ENCODE results near the gene TFR2.
"Not testable (repeated sequence)": the region's sequence is repeated elsewhere in the genome, so short reads cannot be mapped to it uniquely, and the experiment has no call there.

TFR2 gene

DNA sequence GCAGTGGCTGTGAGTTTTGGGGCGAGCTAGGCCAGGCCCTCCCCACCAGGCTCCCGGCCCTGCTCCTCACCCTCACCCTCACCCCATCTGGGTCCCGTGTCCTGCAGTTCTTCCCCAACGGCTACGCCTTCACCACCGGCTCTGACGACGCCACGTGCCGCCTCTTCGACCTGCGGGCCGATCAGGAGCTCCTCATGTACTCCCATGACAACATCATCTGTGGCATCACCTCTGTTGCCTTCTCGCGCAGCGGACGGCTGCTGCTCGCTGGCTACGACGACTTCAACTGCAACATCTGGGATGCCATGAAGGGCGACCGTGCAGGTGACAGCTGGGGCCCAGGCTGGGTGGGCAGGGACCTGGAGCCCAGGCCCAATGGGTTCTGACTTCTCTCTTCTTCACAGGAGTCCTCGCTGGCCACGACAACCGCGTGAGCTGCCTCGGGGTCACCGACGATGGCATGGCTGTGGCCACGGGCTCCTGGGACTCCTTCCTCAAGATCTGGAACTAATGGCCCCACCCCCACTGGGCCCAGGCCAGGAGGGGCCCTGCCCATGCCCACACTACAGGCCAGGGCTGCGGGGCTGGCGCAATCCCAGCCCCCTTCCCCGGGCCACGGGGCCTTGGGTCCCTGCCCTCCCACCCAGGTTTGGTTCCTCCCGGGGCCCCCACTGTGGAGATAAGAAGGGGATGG is 37.1 kb upstream of the TFR2 start:
- DNase-seq, result no peak

DNA sequence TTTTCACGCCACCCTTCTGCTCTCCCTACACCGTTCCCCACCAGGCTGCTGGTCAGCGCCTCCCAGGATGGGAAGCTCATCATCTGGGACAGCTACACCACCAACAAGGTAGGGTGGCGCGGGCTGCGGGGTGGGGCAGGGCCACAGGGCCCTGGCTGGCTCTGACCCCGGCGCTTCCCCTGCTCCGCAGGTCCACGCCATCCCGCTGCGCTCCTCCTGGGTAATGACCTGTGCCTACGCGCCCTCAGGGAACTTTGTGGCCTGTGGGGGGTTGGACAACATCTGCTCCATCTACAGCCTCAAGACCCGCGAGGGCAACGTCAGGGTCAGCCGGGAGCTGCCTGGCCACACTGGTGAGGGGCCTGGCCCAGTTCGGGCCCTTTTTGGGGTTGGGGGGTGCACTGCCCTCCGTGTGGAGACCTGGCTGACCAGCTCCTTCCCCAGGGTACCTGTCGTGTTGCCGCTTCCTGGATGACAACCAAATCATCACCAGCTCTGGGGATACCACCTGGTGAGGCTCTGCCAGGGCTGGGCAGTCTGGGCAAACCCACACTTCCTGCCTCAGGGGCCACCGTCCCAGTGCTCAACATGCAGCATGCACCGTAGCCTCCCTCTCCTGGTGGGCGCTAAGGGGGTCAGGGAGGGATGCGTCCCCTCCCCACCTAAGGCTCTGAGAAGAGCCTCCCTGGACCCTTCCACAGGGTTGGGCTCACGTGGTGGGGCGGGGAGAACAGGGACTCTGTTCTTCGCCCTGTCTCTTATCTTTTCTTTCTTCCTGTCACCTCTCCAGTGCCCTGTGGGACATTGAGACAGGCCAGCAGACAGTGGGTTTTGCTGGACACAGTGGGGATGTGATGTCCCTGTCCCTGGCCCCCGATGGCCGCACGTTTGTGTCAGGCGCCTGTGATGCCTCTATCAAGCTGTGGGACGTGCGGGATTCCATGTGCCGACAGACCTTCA is 36.2 kb upstream of the TFR2 start:
- DNase-seq, result no peak

DNA sequence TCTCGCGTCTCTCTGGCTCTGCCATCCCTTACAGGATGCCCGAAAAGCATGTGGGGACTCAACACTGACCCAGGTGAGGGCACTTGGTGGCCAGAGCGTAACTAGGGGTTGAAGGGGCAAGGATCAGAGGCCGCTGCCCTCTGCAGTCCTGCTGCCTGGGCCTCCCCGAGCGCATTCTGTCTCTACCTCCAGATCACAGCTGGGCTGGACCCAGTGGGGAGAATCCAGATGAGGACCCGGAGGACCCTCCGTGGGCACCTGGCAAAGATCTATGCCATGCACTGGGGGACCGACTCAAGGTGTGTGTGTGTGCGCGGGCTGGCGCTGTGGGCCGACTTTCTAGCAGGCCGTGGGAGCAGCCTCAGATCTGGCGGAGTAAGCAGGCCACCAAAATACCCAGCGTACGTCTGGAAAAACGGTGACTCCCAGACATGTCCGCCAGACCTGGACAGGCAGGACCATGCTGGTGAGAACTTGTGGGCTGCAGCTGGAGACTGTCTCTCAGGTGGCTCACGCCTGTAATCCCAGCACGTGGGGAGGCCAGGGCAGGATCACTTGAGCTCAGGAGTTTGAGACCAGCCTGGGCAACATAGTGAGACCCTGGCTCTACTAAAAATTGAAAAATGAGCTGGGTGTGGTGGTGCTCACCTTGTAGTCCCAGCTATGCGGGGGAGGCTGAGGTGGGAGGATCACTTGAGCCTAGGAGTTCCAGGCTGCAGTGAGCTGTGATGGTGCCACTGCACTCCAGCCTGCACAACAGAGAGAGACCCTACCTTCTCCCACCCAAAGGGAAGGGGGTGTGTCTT is 35.4 kb upstream of the TFR2 start:
- no peak for DNase-seq

DNA sequence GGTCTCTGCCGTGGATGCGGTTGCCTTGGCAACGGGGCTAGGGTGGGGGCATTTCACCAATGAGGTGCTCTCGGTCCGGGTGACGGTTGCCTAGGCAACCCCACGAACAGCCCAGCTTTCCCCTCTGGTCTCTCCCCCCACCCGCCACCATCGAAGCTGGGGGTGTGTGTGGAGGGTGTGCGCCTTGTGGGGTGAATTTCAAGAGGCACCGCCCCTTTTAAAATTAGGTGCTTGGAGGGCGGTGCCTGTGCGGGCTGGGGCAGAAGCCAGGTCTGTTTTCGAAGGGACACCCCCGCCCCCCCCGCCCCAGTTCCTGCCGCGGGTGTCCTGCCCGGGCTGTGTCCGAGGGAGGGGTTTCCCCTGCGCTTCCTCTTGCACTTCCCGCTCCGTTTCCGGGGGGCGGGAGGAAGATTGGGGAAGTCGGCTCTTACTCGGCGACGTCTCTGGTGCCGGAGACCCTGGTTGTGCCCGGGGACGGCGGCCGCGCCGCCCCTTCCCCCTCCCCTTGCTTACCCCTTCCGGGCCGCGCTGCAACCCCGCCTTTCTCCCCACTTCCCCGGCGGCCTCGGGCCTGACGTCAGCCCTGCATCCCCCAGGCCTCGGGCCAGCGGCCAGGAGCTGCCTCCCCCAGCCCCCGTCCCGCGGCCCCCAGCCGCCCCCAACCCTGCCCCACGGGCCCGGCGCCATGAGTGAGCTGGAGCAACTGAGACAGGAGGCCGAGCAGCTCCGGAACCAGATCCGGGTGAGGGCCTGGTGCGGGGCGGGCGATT is 34.4 kb upstream of the TFR2 start:
- DNase-seq, result peak; percentile 77

- DNase-seq, result no peak
These were observed 33.7 kb upstream of the TFR2 start for GRCh38 chr7:100675105-100675451.

DNA sequence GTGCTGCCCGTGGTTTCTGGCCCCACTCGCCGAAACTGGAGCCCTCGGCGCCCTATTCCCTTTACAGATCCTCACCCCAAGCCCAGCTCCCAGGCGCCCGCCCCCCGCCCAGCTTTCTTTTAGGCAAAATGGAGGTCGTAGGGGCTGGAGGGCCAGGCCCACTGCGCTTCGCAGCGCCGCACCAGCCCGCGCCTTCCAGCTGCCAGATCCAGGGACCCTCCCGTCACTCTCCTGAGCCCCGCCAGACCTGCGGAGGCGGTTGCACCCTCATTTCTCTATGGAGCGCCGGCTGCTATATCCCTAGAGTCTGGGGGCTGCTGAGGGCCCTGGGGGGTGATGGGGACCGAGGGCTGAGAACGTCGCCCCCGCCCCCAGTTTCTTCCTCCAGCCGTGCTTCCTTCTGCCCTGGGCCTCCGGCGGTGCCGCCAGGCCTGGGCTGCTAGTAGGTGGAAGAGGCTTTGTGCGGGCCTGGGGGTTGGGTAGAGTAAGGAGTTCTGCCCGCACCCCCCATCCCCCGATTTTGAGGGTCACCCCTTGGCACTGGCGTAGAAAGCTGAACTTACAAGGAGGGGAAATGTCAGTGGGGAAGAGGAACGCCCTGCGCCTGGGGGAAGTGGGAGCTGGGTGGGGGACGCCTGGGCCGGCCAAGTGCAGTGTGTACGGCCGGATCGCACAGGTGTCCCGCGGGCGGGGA is 33.2 kb upstream of the TFR2 start:
- DNase-seq, result peak; percentile 63

DNA sequence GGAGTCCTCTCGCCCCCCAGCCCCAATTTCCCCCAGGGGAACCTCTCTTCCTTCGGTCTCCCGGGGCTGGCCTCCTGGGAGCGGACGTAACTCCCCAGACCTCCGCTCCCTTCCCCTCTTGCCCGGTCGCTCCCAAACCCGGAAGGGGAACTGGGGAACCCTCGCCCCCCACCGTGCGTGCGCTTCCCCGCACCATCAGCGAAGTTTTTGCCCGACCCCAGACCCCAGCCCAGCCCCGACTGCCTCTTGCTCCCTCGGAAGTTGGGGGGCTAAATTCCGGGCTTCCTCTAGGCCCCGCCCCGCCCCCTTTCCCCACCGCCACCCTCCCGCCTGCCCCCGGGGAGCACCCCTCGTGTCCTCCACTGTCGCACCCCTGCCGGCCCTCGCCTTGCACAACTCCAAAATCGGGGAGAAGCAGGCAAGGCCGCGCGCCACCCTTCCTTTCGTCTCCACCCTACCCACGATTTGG is 32.6 kb upstream of the TFR2 start:
- peak; percentile 74 for DNase-seq

GRCh38 chr7:100673302-100673941 is 32.1 kb upstream of the TFR2 start, which contains the start of gene GNB2:
TSS of gene GNB2 (plus strand) at chr7:100673740. CDS start at chr7:100676266, 2,526 bp downstream.
- DNase-seq, result peak; percentile 100

DNA sequence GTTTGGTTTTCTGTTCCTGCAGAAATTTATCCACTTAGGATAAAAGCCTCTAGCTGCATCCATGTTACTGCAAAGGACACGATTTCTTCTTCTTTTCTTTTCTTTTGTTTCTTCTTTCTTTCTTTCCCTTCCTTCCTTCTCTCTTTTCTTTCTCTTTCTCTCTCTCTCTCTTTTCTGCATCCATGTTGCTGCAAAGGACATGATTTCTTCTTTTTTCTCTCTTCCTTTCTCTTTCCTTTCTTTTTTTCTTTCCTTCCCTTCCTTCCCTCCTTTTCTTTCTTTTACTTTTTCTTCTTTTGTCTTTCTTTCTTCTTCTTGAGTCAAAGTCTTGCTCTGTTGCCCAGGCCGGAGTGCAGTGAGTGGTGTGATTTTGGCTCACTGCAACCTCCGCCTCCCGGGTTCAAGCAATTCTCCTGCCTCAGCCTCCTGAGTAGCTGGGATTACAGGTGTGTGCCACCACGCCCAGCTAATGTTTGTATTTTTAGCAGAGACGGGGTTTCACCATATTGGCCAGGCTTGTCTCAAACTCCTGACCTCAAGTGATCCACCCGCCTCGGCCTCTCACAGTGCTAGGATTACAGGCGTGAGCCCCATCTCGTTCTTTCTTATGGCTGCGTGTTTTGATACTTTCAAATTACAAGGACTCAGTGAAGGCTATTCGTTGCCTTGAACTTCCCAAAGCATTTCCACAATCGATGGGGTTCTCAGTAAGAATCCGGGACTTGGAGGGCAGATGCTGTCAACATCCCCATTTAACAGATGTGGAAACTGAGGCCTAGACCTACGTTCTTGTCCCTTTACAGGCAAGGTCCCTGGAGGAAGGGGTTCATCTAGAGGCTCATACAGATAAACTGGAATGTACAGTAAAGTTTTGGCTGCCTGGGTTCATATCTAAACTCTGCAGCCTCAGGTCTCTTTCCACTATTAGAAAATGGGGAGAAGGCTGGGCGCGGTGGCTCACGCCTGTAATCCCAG is 30.3 kb upstream of the TFR2 start:
- DNase-seq, result no peak

DNA sequence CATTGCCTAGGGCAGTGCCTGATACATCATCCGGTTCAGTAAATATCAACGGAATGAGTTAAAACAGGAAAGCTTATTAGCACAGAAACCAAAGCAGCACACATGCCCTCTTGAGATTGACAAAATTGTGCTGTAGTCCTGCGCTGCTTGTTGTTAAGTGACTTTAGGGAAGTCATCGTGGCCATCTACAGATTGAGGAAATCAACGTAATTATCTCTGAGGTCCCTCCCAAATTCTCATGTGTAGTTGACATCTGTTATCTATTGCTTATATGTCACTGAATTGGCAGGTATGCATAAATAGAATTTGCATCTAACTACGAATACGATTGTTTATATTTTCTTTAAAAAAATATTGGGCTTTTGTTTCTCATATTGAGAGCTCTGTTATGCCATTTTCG is 28.7 kb upstream of the TFR2 start:
- no peak for DNase-seq

GRCh38 chr7:100669106-100669505 is 27.8 kb upstream of the TFR2 start:
- not testable (repeated sequence) for DNase-seq

DNA sequence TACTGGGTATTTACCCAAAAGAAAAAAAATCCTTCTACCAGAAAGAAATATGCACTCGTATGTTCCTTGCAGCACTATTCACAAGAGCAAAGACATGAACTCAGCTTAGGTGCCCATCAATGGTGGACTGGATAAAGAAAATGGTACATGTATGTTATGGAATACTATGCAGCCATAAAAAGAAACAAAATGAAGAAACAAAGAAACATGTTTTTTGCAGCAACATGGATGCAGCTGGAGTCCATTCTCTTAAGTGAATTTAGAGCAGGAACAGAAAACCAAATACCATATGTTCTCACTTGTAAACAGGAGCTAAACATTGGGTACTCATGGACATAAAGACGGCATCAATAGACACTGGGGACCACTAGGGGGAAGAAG is 26.7 kb upstream of the TFR2 start:
- DNase-seq, result no peak

DNA sequence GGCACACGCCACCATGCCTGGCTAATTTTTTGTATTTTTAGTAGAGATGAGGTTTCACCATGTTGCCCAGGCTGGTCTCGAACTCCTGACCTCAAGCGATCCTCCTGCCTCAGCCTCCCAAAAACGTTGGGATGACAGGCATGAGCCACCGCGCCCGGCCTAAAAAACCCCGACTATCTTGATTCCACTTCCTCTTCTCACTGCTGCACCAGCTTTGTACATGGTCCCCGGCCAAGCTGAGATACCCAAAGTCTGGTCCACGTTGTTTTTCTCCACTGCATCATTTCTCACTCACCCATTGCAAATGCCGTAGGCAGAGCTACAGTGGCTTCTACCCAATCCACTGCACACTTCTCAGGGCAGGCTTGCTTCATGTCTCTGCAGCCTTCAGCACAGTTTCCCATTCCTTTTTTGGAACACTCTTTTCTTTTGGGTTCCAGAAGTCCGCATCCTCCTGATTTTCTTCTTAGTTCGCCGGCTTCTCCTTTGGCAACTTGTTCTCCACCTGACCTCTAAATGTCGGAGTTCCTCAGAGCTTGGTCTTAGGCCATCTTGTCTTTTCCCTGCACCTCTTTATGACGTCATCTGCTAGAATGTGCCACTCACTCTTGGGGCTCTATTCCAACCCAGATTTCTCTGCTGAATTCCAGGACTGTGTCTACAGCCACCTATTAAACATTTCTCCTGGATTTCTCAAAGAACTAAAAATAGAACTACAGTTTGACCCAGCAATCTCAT is 26.1 kb upstream of the TFR2 start:
- no peak for DNase-seq

DNA sequence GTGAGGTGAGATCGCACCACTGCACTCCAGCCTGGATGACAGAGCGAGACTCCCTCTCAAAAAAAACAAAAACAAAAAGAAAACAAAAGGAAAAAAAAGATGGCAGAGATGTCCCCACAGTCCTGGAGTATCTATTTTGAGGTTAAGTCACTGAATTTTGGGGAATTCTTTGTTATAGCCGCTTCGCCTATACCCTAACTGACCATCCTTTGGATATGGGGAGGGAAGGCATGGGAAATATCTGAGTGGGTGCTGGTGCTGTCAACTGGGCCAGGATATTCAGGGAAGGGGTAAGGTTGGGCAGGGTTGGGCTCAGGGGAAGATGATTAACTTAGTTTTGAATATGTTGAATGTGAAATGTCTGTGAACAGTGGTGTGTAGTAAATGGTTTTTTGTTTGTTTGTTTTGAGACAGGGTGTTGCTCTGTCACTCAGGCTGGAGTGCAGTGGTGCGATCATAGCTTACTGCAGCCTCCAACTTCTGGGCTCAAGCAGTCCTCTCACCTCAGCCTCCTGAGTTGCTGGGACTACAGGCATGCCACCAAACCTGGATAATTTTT is 23.9 kb upstream of the TFR2 start:
- no peak for DNase-seq

- not testable (repeated sequence) for DNase-seq
These were observed 20.9 kb upstream of the TFR2 start for GRCh38 chr7:100662194-100662776.

DNA sequence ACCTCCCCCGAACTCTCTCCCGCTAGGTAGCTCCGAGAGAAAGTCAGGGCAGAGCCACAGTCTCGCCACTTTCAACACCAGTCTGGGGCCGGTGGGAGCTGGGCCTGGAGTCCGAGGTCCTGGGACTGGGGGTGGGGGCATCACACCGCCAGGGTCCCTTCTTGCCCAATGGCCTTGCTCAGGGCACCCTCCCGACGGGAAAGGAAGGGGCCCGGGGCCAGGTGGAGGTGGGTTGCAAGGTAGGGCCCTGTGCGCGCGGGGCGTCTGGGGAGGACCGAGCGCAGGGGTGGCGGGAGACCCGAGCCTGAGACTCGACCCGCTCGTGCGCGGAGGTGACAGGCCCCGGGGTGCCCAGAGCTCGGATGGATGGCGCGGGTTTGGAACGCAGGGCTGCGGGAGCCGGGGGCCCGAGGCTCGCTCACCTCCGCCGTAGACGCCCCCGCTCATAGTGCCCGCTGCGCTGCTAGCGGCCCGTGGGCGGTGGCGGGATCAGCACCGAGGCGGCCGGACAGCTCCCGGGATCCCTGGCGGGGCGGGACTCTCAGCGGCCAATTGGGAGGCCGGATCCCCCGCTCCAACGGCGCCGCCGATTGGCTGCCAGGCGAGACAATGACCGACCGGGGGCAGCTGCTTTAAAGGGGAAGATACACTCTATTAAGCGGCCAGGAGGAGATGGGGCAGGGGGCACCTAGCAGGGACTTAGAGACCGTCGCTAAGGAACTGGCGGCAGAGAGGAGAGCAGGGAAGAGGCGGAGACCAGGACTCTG is 14.7 kb upstream of the TFR2 start, which contains the start of gene ACTL6B:
TSS of gene ACTL6B (minus strand) at position 541 of the 767 bp plus-strand sequence. CDS start at position 447, 94 bp downstream.
- DNase-seq, result peak; percentile 84
